GM12892 (cell line): ENCODE measurements around the gene CNTLN.

Source experiments
- POLR2AphosphoS5 ChIP-seq: IDR thresholded peaks from 2 replicates; pipeline ENCODE4 v1.6.1; 2011; ENCODE audit warnings: low read depth, low read length, control low read depth
- TAF1 ChIP-seq: IDR thresholded peaks from 2 replicates; pipeline ENCODE4 v1.6.1; 2011; ENCODE audit warnings: low read depth, mild to moderate bottlenecking, control low read depth, low read length, borderline replicate concordance

DNA sequence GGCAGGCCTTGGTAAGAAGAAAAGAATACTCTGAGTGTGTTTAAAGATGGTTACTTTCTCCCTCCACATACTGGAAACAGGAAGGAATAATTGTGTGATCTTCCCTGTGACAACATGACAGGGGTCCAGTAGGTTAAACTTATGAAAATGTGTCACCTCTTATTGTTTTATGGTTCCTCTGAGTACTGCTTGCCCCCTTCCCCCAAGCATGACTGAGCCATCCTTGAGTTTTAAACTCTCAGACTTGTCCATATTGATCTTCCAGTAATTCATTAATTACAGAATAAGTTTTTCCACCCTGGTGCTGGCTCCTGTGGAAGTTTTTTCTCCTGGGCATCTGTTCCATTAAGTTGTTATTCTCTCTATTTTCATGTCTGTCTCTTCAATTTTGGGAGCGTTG, 95.8 kb downstream of the CNTLN start:
- TF ChIP-seq POLR2AphosphoS5 (no peak), TAF1 (no peak)
